Caco-2 (cell line): ENCODE data around the gene ALPK3. TPM values are rescaled to one million over a fixed set of nuclear protein-coding genes. Genes with fewer than 3 reads are reported as not detected.

Source experiments
- BruUV-seq: library from RNA; stranded (reverse); fragments of 400-500 nt; replicated peaks from 2 replicates; lab custom pipeline; 2021; lab: Mats Ljungman, UMichigan
- CTCF ChIA-PET: fragments of 300-600 bp; sonication (Branson Sonifier 250); formaldehyde crosslinking; loops from one replicate; lab custom pipeline; 2022; ENCODE audit warnings: antibody characterized with exemption; lab: Charles Lee
- POLR2A ChIA-PET: fragments of 300-600 bp; sonication (Branson Sonifier 250); formaldehyde crosslinking; loops from one replicate; lab custom pipeline; 2022; ENCODE audit warnings: antibody characterized with exemption; lab: Charles Lee
- DNase-seq, 2 experiments: peaks; one replicate each; pipeline versions ENCODE4 v3.0.0 to v3.0.0-alpha.2; 2020 to 2022
- H3K27me3 ChIP-seq: replicated peaks from 2 replicates; pipeline ENCODE4 v1.6.0; 2011; ENCODE audit warnings: low read length; ENCODE audit not compliant: control insufficient read depth, insufficient read depth
- H3K36me3 ChIP-seq: 2 replicates; pipeline ENCODE4 v1.5.1; 2011; ENCODE audit warnings: low read length; ENCODE audit not compliant: control insufficient read depth, insufficient read depth
- H3K4me1 ChIP-seq: fragments of 250-450 bp; sonication (Bioruptor Pico); 2 replicates; pipeline ENCODE4 v1.5.1; 2020; ENCODE audit warnings: mild to moderate bottlenecking
- H3K4me3 ChIP-seq: 2 replicates; pipeline ENCODE4 v1.5.1; 2011; ENCODE audit warnings: low read depth, mild to moderate bottlenecking, control low read depth, low read length
- H3K9me3 ChIP-seq: fragments of 250-450 bp; sonication (Bioruptor Pico); 2 replicates; pipeline ENCODE4 v1.5.1; 2020; ENCODE audit warnings: mild to moderate bottlenecking, moderate library complexity
- H3K27ac Mint-ChIP-seq: one replicate; pipeline ENCODE4 v1.8.0; 2022; ENCODE audit warnings: mixed read lengths; ENCODE audit not compliant: unreplicated experiment
- H3K27me3 Mint-ChIP-seq: one replicate; pipeline ENCODE4 v1.8.0; 2022; ENCODE audit warnings: mixed read lengths; ENCODE audit not compliant: insufficient read depth, unreplicated experiment
- H3K36me3 Mint-ChIP-seq: one replicate; pipeline ENCODE4 v1.8.0; 2022; ENCODE audit warnings: mild to moderate bottlenecking, mixed read lengths; ENCODE audit not compliant: insufficient read depth, unreplicated experiment
- H3K4me1 Mint-ChIP-seq: one replicate; pipeline ENCODE4 v1.8.0; 2022; ENCODE audit warnings: low read depth, mixed read lengths; ENCODE audit not compliant: unreplicated experiment
- H3K4me3 Mint-ChIP-seq: one replicate; pipeline ENCODE4 v1.8.0; 2022; ENCODE audit warnings: mild to moderate bottlenecking, moderate library complexity, mixed read lengths; ENCODE audit not compliant: unreplicated experiment
- H3K9me3 Mint-ChIP-seq: one replicate; pipeline ENCODE4 v1.8.0; 2022; ENCODE audit warnings: mixed read lengths; ENCODE audit not compliant: unreplicated experiment
- CTCF ChIP-seq, 2 experiments: fragments of 200-600 bp in 1 of 2; IDR thresholded peaks; 1 replicate in 1 of 2; 2 replicates in 1 of 2; pipeline versions ENCODE4 v1.5.1 to v1.8.0; 2011 to 2022; ENCODE audit warnings: antibody characterized with exemption in 1 of 2, control low read depth in 1 of 2, inconsistent platforms in 1 of 2, low read depth in 1 of 2, low read length in 1 of 2, mild to moderate bottlenecking in 1 of 2, moderate library complexity in 1 of 2; ENCODE audit not compliant: insufficient read depth in 1 of 2, severe bottlenecking in 1 of 2, unreplicated experiment in 1 of 2
- intact Hi-C: fragments of 100-400 bp; cut with micrococcal nuclease; formaldehyde crosslinking; loops from one replicate; pipeline ENCODE4 v1.10.0; 2022; ENCODE audit not compliant: unreplicated experiment
- total RNA-seq: library from RNA; stranded (reverse); gene quantifications from 2 replicates; pipeline ENCODE4 v1.2.3, GENCODE V29; 2022

ALPK3 gene
- total RNA-seq, 1 experiment from 2014 or later, result 0.43 TPM

- Mint-ChIP-seq H3K36me3 (no peaks in the 10 kb centered on the region), H3K9me3 (no peaks in the 10 kb centered on the region), H3K27me3 (no peaks in the 10 kb centered on the region), H3K4me1 (peaks cover 7% of the 10 kb centered on the region), H3K27ac (no peak overlapping the region), H3K4me3 (no peak overlapping the region)
- TF ChIP-seq CTCF (IDR thresholded peaks at IDR 0.05; ENCODE audit: insufficient read depth in 1 of 2, low read depth in 1 of 2, low read length in 1 of 2, severe bottlenecking in 1 of 2, unreplicated experiment in 1 of 2), result no peak
- POLR2A ChIA-PET, result no interaction called here
- no peak for DNase-seq
- Histone ChIP-seq H3K9me3 (no peaks in the 10 kb centered on the region), H3K4me3 (no peak overlapping the region), H3K27me3 (no peaks in the 10 kb centered on the region), H3K4me1 (peaks cover 5% of the 10 kb centered on the region; the same call in 1 of the 2 replicates), H3K36me3 (no peaks in the 10 kb centered on the region)
- intact Hi-C loops, result no loop called here
- no TSS peak for BruUV-seq
- CTCF ChIA-PET, result no interaction called here
Observed at GRCh38 chr15:84856731-84857417, 39.7 kb downstream of the ALPK3 start.

- Mint-ChIP-seq H3K36me3 (no peaks in the 10 kb centered on the region), H3K4me3 (no peak overlapping the region), H3K27ac (no peak overlapping the region), H3K27me3 (no peaks in the 10 kb centered on the region), H3K9me3 (no peaks in the 10 kb centered on the region), H3K4me1 (peaks cover 7% of the 10 kb centered on the region)
- H3K27me3 ChIP-seq, result no peaks in the 10 kb centered on the region
- CTCF ChIA-PET, result no interaction called here
- no peak for TF ChIP-seq CTCF (IDR thresholded peaks at IDR 0.05; ENCODE audit: insufficient read depth in 1 of 2, low read depth in 1 of 2, low read length in 1 of 2, severe bottlenecking in 1 of 2, unreplicated experiment in 1 of 2)
- DNase-seq, result no peak
- H3K9me3 ChIP-seq, result no peaks in the 10 kb centered on the region
- peaks cover 5% of the 10 kb centered on the region; the same call in 1 of the 2 replicates for H3K4me1 ChIP-seq
- no peaks in the 10 kb centered on the region for H3K36me3 ChIP-seq
- POLR2A ChIA-PET, result no interaction called here
- no peak overlapping the region for H3K4me3 ChIP-seq
- no TSS peak for BruUV-seq
- intact Hi-C loops, result no loop called here
Observed at GRCh38 chr15:84857418-84858004, 40.4 kb downstream of the ALPK3 start.

- ChIA-PET POLR2A (no interaction called here), CTCF (no interaction called here)
- BruUV-seq, result no TSS peak
- no peaks in the 10 kb centered on the region for H3K27me3 ChIP-seq
- no peak overlapping the region for H3K4me3 Mint-ChIP-seq
- H3K27ac Mint-ChIP-seq, result no peak overlapping the region
- H3K4me1 ChIP-seq, result peaks cover 5% of the 10 kb centered on the region; the same call in 1 of the 2 replicates
- no peaks in the 10 kb centered on the region for H3K9me3 Mint-ChIP-seq
- H3K4me1 Mint-ChIP-seq, result peaks cover 7% of the 10 kb centered on the region
- no peaks in the 10 kb centered on the region for H3K9me3 ChIP-seq
- no peak for DNase-seq
- H3K36me3 ChIP-seq, result no peaks in the 10 kb centered on the region
- H3K4me3 ChIP-seq, result no peak overlapping the region
- no peak for TF ChIP-seq CTCF (IDR thresholded peaks at IDR 0.05; ENCODE audit: insufficient read depth in 1 of 2, low read depth in 1 of 2, low read length in 1 of 2, severe bottlenecking in 1 of 2, unreplicated experiment in 1 of 2)
- intact Hi-C loops, result no loop called here
- no peaks in the 10 kb centered on the region for H3K27me3 Mint-ChIP-seq
- no peaks in the 10 kb centered on the region for H3K36me3 Mint-ChIP-seq
Observed at GRCh38 chr15:84858231-84858630, 41.1 kb downstream of the ALPK3 start.
